ENCODE results near the gene PAQR5. TPM values are rescaled to one million over a fixed set of nuclear protein-coding genes. Genes with fewer than 3 reads are reported as not detected.
"Not testable (repeated sequence)": the region's sequence is repeated elsewhere in the genome, so short reads cannot be mapped to it uniquely, and the experiment has no call there.

PAQR5 gene
- total and polyA plus RNA-seq, 3 donors from 2014 or later, result 0.25 to 4.5 (median 0.31) TPM

- Histone ChIP-seq H3K27me3 (no peaks in the 10 kb centered on the region), H3K9me3 (no peaks in the 10 kb centered on the region), H3K4me1 (peaks cover 3% of the 10 kb centered on the region), H3K27ac (no peak overlapping the region), H3K4me3 (no peak overlapping the region), H3K36me3 (ENCODE audit: low read depth, missing control alignments) (no peaks in the 10 kb centered on the region)
- intact Hi-C loops (cut with DNase I; ENCODE audit: low total_unique reads), result no loop called here
- DNase-seq, result no peak
- no peak for TF ChIP-seq POLR2A (IDR thresholded peaks at IDR 0.05)
- TF ChIP-seq, protein P1, sequence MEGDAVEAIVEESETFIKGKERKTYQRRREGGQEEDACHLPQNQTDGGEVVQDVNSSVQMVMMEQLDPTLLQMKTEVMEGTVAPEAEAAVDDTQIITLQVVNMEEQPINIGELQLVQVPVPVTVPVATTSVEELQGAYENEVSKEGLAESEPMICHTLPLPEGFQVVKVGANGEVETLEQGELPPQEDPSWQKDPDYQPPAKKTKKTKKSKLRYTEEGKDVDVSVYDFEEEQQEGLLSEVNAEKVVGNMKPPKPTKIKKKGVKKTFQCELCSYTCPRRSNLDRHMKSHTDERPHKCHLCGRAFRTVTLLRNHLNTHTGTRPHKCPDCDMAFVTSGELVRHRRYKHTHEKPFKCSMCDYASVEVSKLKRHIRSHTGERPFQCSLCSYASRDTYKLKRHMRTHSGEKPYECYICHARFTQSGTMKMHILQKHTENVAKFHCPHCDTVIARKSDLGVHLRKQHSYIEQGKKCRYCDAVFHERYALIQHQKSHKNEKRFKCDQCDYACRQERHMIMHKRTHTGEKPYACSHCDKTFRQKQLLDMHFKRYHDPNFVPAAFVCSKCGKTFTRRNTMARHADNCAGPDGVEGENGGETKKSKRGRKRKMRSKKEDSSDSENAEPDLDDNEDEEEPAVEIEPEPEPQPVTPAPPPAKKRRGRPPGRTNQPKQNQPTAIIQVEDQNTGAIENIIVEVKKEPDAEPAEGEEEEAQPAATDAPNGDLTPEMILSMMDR (IDR thresholded peaks at IDR 0.05), result no peak
- 83 to 91% methylated on average over 10 to 11 of the region's 11 CpGs for WGBS, 2 donors
Observed at GRCh38 chr15:69288531-69289341, 10.0 kb upstream of the PAQR5 start.

DNA sequence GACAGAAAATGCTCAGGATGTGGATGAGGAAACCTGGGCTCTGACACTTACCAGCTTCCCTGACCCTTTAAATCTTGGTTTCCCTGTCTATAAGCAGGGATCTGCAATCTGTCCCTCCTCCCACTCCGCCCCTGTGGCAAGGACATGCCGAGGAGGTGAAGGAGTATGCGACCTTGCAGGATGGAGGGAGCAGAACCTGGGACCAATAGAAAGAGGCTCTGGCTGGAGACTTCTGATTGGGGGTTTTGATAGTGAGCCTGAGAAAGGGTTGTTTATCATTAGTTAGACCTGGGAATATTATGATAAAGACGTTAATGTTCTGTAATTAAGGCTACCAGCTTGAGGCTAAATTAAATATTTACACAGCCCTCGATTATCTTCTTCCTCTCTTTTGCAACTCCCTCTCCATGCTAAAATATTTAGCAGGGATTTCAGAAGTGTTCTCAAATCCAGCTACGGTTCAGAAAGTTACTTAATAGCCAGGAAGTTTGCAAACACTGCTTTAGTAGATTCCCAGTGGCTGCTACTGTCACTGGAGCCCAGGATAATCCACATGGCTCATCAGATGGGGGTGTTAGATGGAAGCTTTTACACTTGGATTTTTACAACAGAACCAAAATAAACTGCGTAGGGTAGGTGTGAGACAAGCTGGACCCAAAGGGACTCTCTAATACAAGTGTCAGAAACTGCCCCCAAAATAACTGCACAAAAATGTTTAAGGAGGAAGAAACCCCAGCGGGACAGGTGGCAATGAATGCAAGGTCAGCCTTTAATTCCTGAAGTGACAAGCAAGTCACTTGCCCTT, 9.2 kb upstream of the PAQR5 start:
- no peak overlapping the region for H3K27ac ChIP-seq
- TF ChIP-seq, protein P1 (IDR thresholded peaks at IDR 0.05), result no peak
- no peak for TF ChIP-seq POLR2A (IDR thresholded peaks at IDR 0.05)
- H3K4me3 ChIP-seq, result no peak overlapping the region
- no peaks in the 10 kb centered on the region for H3K27me3 ChIP-seq
- H3K9me3 ChIP-seq, result no peaks in the 10 kb centered on the region
- H3K4me1 ChIP-seq, result peaks cover 3% of the 10 kb centered on the region
- 40 to 49% methylated on average over 8 of the region's 8 CpGs for WGBS, 2 donors
- intact Hi-C loops (cut with DNase I; ENCODE audit: low total_unique reads), result no loop called here
- H3K36me3 ChIP-seq (ENCODE audit: low read depth, missing control alignments), result no peaks in the 10 kb centered on the region
- DNase-seq, result no peak

GRCh38 chr15:69290346-69291164, 8.2 kb upstream of the PAQR5 start:
- WGBS, 2 donors, result 75 to 79% methylated on average over 5 to 7 of the region's 7 CpGs

GRCh38 chr15:69291651-69292050, 7.1 kb upstream of the PAQR5 start:
- H3K27me3 ChIP-seq; H3K9me3 ChIP-seq; H3K4me3 ChIP-seq; H3K27ac ChIP-seq; intact Hi-C loops (cut with DNase I; ENCODE audit: low total_unique reads); H3K4me1 ChIP-seq; DNase-seq; H3K36me3 ChIP-seq (ENCODE audit: low read depth, missing control alignments): not testable (repeated sequence)
- 93 to 94% methylated on average over 7 to 10 of the region's 10 CpGs for WGBS, 2 donors

More at GRCh38 chr15:69290346-69291164, 8.2 kb upstream of the PAQR5 start:
- no peak for DNase-seq
- H3K27me3 ChIP-seq, result no peaks in the 10 kb centered on the region
- no peaks in the 10 kb centered on the region for H3K9me3 ChIP-seq
- no peaks in the 10 kb centered on the region for H3K36me3 ChIP-seq (ENCODE audit: low read depth, missing control alignments)
- TF ChIP-seq POLR2A (IDR thresholded peaks at IDR 0.05), result no peak
- TF ChIP-seq, protein P1 (IDR thresholded peaks at IDR 0.05), result no peak
- no peak overlapping the region for H3K4me3 ChIP-seq
- no peak overlapping the region for H3K27ac ChIP-seq
- intact Hi-C loops (cut with DNase I; ENCODE audit: low total_unique reads), result no loop called here
- peaks cover 3% of the 10 kb centered on the region for H3K4me1 ChIP-seq

Measured in testis (tissue), 3 donors.